SU-DHL-6 (cell line): ENCODE data around the gene IKBKE.

Source experiments
- CTCF ChIP-seq: fragments of 200-600 bp; sonication (generic); IDR thresholded peaks from one replicate; pipeline ENCODE4 v1.5.1; 2017; ENCODE audit warnings: antibody characterized with exemption, mild to moderate bottlenecking, low read length, moderate library complexity; ENCODE audit not compliant: insufficient read depth, poor library complexity, severe bottlenecking
- EZH2phosphoT487 ChIP-seq: fragments of 200-600 bp; sonication (generic), shearing (Covaris generic); conservative IDR thresholded peaks from 2 replicates; pipeline ENCODE4 v1.6.1; 2018; ENCODE audit warnings: mild to moderate bottlenecking, antibody characterized with exemption, low read length, moderate library complexity, mixed read lengths

GRCh38 chr1:206441336-206441967 is 28.8 kb upstream of the IKBKE start:
- TF ChIP-seq CTCF: no peak
- TF ChIP-seq EZH2phosphoT487: no peak
